Omental fat pad (tissue), 4 donors: Measurements from ENCODE around the gene TEX29. TPM values are rescaled to one million over a fixed set of nuclear protein-coding genes. Genes with fewer than 3 reads are reported as not detected.

Experiments
- ATAC-seq: fragments of 150-250 bp; one replicate; pipeline ENCODE4 v1.9.1; 2016; ENCODE audit warnings: mild to moderate bottlenecking, moderate library complexity; ENCODE audit not compliant: low FRiP score
- DNase-seq: peaks from one replicate; pipeline ENCODE4 v3.0.0-alpha.2; 2019; ENCODE audit warnings: low spot score
- CTCF ChIP-seq, 3 donors: fragments of 450-650 bp; IDR thresholded peaks; one replicate each; pipeline ENCODE4 v1.5.1; 2016 to 2017; ENCODE audit warnings: antibody characterized with exemption in 3 of 3, mild to moderate bottlenecking in 3 of 3, moderate library complexity in 2 of 3
- total RNA-seq, 4 donors: library from RNA; depleted of rRNA; stranded (reverse); fragments of >200 nt; gene quantifications; one replicate each; pipeline ENCODE4 v1.1.0, GENCODE V29; 2016

The TEX29 gene
- total RNA-seq, 4 donors from 2014 or later = 0.94 TPM; not detected in 3

GRCh38 chr13:111283457-111283856 lies 37.0 kb upstream of the TEX29 start:
- no peak for TF ChIP-seq CTCF (IDR thresholded peaks at IDR 0.05)
- ATAC-seq (no peak), DNase-seq (no peak)

- ATAC-seq = no peak
- TF ChIP-seq CTCF (IDR thresholded peaks at IDR 0.05) = no peak
- DNase-seq = no peak
Measured at GRCh38 chr13:111283991-111284390, 36.5 kb upstream of the TEX29 start.

GRCh38 chr13:111284565-111284964 lies 35.9 kb upstream of the TEX29 start:
- no peak for TF ChIP-seq CTCF (IDR thresholded peaks at IDR 0.05)
- DNase-seq (no peak), ATAC-seq (no peak)

- no peak for ATAC-seq
- DNase-seq = no peak
- TF ChIP-seq CTCF (IDR thresholded peaks at IDR 0.05) = no peak
Measured at GRCh38 chr13:111286162-111286561, 34.3 kb upstream of the TEX29 start.

- no peak for TF ChIP-seq CTCF (IDR thresholded peaks at IDR 0.05)
- no peak for ATAC-seq
Measured at GRCh38 chr13:111286749-111287148, 33.7 kb upstream of the TEX29 start.

GRCh38 chr13:111287201-111287600 lies 33.2 kb upstream of the TEX29 start:
- ATAC-seq = no peak

More at GRCh38 chr13:111286749-111287148, 33.7 kb upstream of the TEX29 start:
- no peak for DNase-seq

More at GRCh38 chr13:111287201-111287600, 33.2 kb upstream of the TEX29 start:
- DNase-seq = no peak
- TF ChIP-seq CTCF (IDR thresholded peaks at IDR 0.05) = no peak
